22Rv1 (cell line): ENCODE results near the gene GRN.
A peak's percentile ranks its signal among the peaks of the same experiment; 100 is the strongest.
"Not testable (repeated sequence)": the region's sequence is repeated elsewhere in the genome, so short reads cannot be mapped to it uniquely, and the experiment has no call there.

Experiments
- H3K27ac ChIP-seq: fragments of 450-650 bp; 2 replicates; pipeline ENCODE4 v1.5.1; 2017
- CTCF ChIP-seq: fragments of 450-650 bp; IDR thresholded peaks from 2 replicates; pipeline ENCODE4 v1.5.1; 2017; ENCODE audit warnings: mild to moderate bottlenecking
- ZFX ChIP-seq: fragments of 450-650 bp; IDR thresholded peaks from 2 replicates; pipeline ENCODE4 v1.6.1; 2017; ENCODE audit warnings: antibody characterized with exemption, borderline replicate concordance

The GRN gene

DNA sequence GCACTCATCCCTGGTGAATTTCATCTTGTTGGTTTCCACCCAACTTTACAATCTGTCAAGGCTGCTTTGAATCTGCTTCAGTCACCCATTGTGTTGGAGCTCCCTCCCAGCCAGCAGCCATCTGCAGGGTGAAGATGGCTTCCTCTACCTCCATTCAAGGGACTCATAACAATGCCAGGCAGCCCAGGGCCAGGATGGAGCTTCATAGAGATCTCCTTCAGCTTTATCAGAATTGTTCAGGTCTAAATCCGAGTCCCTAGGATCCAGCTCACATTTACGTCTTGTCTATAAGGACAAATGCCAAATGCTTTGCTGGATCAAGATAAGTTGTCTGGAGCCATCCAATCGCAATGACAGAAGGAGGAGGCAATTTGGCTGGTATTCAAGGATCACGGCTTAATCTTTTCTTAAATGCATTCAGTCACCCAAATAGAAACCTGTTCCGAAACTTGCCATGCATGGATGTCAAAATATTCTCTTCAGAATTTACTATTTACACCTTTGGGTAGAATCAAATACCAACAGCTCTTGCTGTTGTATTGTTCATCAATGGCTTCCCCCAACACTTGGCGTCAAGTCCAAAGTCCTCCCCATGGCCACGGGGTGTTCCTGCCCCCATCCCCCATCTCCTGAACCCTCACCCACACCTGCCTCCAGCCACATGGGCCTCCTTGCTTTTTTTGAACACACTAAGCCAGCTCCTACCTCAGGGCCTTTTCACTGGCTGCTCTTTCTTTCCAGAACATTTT is 22.3 kb downstream of the GRN start:
- TF ChIP-seq ZFX (no peak), CTCF (no peak)
- 0 out of 2 replicates have a peak overlapping the region, but pooled peaks have one; percentile 12 for H3K27ac ChIP-seq

- H3K27ac ChIP-seq: not testable (repeated sequence)
Measured at GRCh38 chr17:44368391-44369243, 23.5 kb downstream of the GRN start.

DNA sequence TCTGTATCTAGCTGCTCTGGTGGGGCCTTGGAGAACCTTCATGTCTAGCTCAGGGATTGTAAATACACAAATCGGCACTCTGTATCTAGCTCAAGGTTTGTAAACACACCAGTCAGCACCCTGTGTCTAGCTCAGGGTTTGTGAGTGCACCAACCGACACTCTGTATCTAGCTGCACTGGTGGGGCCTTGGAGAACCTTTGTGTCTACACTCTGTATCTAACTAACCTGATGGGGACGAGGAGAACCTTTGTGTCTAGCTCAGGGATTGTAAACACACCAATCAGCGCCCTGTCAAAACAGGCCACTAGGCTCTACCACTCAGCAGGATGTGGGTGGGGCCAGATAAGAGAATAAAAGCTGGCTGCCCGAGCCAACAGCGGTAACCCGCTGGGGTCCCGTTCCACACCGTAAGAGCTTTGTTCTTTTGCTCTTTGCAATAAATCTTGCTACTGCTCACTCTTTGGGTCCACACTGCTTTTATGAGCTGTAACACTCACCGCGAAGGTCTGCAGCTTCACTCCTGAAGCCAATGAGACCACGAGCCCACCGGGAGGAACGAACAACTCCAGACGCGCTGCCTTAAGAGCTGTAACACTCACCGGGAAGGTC is 24.4 kb downstream of the GRN start:
- H3K27ac ChIP-seq: not testable (repeated sequence)

DNA sequence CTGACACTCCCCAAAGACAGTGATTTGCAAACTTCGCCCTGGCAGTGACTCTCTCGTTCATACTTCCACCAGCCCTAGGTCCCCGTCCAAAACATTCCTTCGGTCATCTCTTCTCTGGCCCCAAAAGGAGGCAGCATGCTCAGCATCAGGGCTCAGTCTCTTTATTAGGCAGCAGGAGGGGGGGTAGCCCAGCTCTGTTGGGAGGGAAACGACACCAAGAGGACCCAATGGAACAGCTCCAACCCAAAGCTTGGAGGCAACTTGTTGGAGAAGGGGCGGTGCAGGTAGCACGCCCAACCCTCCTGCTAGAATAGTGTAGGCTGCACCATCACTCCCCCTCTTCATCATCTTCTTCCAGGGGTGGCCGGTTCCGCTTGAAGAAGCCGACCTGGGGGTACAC is 26.9 kb downstream of the GRN start:
- TF ChIP-seq CTCF (no peak), ZFX (no peak)
- no peak overlapping the region for H3K27ac ChIP-seq

GRCh38 chr17:44374306-44375195 is 29.4 kb downstream of the GRN start:
- no peak overlapping the region for H3K27ac ChIP-seq
- no peak for TF ChIP-seq CTCF
- no peak for TF ChIP-seq ZFX

GRCh38 chr17:44375196-44376017 is 30.3 kb downstream of the GRN start:
- H3K27ac ChIP-seq: no peak overlapping the region
- no peak for TF ChIP-seq ZFX
- TF ChIP-seq CTCF: no peak

GRCh38 chr17:44376124-44376523 is 31.0 kb downstream of the GRN start:
- TF ChIP-seq ZFX (no peak), CTCF (peak; percentile 63)
- no peak overlapping the region for H3K27ac ChIP-seq
